GM21529 (cell line): ENCODE measurements around the gene C1QTNF5.
A peak's percentile ranks its signal among the peaks of the same experiment; 100 is the strongest.

Source experiments
- ATAC-seq: cut with Tn5 transposase; IDR thresholded peaks from one replicate; pipeline ENCODE4 v1.9.1; 2021; ENCODE audit not compliant: unreplicated experiment

C1QTNF5 gene

DNA sequence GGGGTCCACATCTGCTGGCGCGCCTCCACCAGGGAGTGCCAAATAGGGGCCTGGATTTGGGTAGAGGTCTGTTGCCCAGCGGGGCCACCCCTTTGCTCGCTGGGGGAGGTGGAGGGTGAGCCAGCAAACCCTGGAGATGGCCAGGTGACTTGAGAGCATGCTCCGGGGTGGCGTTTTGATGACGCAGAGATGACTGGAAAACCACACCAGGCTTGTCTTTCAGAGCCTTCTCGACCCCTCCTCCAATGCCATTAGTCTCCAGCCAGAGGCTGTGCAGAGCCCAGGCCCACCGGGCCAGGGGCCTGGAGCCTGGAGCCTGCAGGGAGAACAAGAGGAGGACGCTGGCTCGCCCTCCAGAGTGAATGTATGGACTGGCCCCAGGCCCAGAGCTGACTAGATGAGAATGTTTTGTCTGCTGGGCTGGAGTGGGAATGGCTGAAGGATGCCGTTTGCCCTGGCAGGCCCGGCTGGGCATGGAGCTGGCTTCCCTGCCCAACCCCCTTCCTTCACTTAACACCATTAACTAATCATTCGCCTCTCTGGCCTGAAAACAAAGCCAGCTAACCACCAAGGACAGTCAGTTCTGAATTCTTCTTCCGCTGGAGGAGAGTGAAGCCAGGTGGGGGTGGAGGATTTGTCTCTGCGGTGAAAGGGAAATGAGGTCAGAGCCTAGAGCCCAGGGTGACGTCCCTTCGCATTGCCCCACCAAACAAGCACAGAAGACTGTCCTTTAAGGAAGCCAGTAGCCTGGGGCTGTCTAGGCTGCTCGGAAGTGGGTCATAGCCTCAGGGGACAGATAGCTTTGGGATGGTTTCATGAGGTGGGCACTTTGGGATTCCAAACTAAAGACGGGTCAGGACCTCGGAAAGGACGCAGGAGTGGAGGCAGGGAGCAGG is 22.2 kb downstream of the C1QTNF5 start:
- ATAC-seq: peak; percentile 25

DNA sequence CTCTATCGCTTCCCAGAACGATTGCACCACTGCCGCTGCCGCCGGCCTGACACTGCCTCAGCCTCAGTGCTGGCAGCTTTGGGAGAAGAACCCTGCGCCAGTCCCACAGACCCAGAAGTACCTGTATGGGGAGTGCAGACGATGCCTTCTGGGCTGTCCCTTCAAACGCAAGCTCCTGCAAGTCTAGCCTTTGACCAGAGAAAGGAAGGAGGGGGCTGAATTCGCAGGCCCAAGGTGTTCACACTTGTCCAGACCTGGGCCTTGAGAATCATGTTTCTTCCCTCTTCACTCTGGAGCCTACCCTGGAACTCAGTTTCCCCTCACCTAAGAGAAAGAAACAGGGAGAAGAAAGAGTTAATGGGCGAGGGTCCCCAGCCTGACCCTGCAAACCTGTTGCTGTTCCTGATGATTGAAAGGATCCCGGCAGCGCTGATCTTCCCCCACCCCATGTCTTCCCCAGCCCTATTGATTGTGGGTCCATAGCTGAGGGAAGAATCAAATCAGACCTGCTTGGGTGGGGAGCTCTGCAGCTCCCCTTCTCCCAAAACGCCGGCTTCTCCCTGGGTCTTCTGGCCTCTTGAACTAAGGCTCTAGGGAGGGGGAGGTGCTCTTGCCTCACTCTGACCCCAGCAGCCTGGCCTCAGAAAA is 23.0 kb downstream of the C1QTNF5 start:
- ATAC-seq: no peak

DNA sequence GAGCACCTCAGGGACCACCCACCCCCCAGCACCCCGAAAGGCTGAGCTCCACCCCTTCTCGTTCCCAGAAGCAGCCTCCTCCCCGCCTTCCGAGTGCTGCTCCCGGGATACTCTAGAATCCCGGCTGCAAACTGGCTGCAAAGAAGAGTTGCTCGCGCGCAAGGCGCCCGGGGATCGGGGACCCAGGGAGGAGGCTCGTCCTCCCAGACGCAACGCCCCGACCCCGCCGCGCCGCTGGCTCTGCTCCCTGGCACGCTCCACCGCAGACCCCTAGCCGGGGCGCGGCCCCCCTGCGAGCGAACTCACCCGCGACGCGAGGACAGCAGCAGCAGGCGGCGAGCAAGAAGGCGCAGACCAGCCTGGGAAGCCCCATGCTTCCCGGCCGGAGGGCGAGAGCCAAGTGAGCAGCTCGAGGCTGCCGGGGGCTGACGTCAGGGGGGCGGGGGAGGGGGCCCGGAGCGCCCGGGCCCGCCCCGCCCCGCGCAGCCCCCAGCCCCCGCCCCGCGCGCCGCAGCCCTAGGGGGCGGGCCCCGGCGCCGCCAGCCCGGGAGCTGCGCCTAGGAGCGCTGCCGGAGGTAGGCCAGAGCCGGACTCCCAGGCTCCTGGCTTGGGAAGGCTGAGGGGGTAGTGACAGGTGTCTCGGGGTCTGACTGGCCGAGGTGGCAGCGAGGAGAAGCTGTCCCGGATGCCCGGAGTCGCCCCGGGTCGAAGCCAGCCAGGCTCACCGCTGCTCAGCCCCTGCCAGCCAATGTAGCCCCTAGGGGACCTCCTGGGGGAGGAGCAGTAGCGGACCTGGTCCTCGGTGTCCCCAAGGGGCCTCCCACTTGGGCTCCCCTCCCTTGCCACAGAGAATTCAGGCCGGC is 23.7 kb downstream of the C1QTNF5 start, which contains the start of gene MCAM:
TSS of gene MCAM (minus strand) at position 402 of the 863 bp plus-strand sequence. CDS start at position 373, 29 bp downstream.
- ATAC-seq: no peak

DNA sequence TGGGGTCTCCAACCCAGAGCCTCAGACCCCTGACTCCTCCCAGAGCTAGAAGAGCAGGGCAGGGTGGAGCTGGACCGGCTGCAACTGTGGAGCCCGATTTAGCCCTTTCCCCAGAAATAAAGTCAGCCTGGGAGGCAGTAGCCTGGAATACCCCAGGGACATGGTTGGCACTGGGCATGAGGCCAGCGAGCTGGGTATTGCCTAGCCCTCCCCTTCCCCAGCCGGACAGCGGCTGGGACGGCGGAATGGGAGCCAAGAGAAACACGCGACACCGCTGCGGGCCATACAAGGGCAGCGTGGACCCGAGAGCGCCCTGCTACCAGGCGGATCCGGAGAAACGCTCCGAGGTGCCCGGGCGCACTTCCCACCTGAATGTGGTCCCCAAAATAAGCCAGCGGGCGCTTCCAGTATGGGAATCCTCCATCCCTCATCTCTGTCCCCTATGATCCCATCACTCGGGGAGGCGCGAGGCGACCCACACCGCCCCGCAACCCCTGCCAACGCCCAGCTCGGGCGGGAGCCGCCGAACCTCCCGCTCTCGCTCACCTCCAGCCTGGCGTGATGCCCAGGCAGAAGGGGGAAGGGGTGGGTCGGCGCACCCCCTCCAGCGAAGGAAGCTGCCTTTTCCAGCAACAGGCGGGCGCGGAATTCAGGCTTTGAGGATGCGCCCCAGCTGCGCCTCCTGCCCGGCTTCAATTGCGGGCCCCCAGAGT is 24.5 kb downstream of the C1QTNF5 start:
- no peak for ATAC-seq

DNA sequence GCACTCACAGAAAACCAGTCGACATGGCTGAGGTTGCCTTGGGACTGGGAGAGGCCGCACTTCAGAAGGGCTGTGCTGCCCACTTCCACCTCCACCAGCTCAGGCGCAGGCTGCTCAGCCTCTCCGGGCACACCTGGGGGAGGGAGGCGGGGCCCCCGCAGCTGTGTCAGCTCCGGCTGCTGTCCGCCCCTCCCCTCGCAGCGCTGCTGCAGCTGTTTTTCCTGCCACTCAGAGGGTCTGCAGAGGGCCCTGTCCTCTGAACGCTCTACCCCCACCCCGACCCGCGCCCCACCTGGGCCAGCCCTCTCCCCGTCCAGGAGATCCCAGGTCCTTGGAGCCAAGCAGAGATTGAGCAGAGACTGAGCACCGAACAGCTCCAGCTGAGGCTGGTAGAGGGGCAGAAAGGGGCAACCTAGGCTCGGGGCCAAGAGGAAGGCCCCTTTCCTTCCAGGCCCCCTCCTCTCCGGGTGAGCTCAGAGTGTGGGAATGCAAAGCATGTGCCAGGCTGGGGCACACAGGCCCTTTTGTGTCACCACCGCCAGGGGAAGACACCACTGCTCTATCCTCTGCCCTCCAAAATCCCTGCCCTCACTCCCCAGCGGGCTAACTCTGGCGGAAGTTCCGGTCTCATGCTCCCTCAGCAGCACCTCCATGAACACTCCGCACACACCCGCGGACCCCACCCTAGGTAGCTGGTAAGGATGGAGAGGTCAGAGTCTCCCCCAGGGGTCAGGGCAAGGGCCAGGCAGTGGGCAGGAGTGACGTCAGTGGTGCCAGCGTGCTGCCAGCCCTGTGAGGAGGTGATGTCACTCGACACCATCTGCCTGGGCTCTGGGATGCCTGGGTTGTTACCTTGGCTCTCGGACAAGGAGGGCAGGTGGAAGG is 25.3 kb downstream of the C1QTNF5 start:
- no peak for ATAC-seq

DNA sequence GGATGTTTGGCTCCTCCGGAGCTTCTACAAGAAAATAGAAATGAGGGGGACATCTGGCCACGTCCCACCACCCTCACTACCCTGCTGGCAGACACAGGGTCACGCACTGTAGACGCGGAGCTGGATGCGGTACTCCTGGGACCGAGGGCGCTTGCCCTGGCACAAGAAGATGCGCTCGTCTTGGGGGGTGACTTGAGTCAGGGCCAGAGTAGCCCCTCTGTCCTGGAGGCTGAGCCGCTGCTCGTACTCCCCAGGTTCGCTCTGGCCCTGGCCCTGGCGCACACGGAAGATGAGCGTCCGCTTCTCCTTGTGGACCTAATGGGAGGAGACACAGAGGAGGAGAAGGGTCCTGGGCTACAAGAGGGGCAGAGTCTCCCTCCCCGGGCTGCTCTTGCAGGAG is 26.0 kb downstream of the C1QTNF5 start:
- no peak for ATAC-seq

DNA sequence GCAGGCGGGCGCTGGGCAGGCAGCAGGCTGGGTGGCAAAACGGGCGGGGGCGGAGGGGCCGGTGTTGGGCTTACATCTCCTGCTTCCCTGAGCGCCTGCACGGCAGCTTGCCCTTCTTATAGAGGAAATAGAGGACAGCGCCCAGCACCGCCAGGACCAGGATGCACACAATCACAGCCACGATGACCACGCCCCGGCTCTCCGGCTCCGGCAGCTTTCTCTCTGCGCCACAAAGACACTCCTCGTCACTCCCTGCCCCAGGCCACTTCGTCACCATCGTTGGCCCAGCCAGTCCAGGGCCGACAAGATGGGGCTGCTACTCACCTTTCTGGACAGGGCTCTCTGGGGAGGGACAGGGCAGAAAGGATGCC is 30.0 kb downstream of the C1QTNF5 start:
- no peak for ATAC-seq

DNA sequence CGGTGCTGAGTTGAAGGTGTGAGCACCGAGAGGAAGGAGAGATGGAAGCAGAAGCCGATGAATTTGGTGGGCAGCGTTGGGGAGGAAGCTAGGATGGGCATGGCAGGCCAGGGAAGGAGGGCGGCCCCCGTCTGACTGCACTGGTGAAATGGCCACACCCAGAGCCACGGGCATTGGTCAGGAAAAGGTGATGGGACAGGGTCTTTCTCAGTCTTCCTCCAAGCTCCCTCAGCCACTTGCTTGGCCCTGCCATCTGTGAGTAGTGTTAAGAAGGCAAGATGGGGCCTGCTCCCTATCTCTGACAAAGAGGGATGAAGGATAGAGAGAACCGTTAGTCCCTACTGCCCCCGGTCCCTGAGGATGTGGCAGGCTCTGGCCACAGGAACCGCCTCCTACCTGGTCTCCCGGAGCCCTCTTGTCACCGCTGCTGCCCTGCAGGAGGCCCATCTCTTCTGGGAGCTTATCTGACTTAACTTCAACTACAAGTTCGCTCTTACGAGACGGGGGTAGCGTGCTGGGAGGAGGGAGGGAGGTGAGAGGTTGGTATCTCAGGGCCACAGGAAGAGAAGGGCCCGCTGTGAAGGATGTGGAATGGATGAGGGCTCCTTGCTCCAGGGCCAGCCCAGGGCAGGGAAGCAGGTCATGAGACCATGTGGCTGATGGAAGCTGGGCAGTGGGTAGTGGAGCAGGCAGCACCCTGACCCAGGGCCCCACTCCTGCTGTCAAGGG is 30.6 kb downstream of the C1QTNF5 start:
- no peak for ATAC-seq

DNA sequence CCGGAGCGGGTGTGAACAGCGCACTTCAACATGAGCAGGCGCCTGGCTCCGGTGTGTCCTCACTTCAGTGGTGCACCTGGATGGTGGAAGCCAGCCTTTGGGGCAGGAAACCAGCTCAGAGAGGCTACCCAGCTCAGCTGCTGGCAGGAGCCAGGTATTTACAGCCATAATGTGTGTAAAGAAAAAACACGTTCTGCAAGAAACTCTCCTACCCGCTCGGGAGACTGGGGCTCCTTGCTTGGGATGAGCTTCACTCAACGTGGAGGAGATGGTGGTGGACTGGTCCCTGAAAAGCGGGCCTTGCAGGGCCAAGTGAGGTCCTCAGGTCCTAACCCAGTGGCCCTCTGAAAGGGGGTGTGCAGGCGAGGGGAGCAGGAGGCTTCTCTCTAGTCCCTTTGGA is 31.3 kb downstream of the C1QTNF5 start:
- no peak for ATAC-seq

DNA sequence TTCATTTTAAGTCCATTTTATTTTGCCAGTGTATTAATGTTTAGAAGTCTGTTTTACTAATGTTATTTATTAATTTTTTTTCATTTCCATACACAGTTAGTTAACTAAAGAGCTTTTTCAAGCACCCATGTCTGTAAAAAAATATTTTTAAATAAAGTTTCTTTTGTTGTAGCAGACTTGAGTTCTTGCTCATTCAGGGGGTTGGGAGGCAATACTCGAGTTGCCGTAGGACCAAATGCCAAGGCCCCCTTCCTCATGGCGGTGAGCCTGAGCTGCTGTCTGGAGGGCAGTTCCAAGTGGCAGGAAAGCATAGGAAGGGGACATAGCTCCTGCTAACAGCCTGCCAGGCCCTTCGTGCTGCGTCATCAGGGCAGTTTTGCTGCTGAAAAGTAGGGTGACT is 32.7 kb downstream of the C1QTNF5 start:
- no peak for ATAC-seq

DNA sequence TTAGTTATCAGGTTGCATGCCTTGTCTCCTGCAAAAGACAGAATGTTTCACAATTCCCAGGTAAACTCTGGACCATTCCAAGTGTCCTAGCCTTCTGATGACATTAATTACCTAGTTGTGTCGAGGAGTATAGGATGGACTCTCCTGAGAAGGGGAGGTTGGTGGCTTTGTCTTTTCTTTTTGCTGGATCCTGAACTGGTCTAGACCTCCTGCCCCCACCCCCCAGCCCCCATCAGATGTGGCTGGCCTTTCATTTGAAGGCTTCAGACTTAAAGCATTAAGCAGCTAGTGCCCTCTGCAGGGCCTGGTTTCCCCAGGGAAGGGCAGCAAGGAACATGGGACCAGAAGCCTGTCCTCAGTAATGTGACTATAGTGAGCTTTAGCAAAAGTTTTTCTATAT is 33.5 kb downstream of the C1QTNF5 start:
- no peak for ATAC-seq

DNA sequence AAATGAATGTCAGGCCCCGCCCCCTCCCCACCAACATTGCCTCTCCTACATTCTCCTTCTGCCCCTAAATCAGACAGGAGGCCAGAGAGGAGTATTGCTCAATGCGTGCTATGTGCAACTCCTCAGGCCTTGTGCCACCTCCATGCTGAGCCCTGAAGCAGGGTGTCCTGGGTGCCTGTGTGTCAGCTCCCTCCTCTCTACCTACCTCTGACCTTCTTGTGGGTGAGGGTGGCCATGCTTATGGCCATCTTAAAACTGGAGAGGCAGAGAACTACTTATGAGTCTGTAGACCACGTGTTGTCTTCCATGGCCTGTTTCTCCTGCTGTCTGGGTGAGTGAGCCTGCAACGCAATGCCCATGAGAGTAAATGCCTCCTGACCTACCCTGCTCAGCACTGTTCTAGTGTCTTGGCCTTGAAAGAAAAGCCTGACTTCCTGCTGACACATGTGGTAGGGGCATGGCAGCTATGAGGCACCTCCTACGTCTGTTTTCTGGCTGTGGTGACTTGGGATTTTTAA is 34.3 kb downstream of the C1QTNF5 start:
- no peak for ATAC-seq

DNA sequence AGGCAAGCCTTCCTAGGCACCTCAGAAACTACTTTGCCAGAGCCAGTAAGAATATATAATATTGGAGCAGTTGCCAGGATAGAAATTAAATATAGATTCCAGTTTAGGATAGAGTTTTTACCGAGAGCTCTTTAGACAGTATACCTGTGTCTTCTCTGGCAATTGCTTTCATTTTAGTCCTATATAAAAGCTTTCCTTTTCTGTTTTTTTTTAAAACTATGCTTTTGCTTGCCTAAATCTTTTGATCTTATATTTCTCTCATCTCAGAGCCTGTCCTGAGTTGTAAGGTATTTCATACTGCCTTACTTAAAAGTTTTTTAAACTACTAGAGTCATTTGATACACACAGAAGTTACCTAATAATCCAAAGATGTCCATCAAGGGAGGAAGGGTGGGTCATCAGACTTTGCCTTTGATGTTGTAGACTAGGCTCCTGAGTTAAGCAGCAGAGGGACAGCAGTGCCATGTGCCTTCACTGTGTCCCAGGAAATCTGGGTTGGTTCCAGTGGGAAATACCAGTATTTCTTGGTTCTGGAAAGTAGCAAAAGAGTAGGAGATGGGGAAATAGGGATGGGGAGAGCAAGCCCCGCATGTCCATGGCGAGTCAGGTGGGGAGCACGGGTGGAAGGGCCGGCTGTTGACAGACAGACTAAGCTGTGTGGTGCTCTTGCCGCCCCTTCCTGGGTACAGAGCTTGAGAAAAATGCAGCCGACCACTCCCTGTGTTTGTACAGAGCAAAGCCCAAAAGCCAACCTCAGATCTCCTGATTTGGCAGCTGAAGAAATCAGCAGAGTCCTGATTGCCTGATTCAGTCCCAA is 34.9 kb downstream of the C1QTNF5 start:
- ATAC-seq: no peak

DNA sequence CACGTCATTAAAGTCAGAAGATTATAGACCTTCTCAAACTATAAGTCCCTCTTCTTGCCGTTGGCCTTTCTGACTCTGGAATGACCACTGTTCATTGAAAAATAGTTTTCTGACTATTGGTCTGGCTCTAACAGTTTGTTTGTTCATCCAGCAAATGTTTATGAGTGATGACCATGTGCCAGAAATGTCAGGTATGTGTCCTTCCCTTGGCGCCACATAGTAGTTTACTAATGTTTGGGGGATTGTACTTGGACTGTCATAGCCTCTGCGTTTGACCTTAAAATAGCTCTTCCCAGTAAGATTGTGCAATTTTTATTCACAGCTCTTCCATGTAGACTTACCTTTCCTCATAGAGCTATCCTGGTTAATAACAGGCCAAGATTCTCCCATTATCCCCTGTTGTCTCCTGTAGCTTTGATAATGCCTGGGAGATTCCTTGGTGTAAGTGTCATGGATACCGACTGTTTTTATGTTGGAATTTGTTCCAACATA is 37.4 kb downstream of the C1QTNF5 start:
- ATAC-seq: no peak

DNA sequence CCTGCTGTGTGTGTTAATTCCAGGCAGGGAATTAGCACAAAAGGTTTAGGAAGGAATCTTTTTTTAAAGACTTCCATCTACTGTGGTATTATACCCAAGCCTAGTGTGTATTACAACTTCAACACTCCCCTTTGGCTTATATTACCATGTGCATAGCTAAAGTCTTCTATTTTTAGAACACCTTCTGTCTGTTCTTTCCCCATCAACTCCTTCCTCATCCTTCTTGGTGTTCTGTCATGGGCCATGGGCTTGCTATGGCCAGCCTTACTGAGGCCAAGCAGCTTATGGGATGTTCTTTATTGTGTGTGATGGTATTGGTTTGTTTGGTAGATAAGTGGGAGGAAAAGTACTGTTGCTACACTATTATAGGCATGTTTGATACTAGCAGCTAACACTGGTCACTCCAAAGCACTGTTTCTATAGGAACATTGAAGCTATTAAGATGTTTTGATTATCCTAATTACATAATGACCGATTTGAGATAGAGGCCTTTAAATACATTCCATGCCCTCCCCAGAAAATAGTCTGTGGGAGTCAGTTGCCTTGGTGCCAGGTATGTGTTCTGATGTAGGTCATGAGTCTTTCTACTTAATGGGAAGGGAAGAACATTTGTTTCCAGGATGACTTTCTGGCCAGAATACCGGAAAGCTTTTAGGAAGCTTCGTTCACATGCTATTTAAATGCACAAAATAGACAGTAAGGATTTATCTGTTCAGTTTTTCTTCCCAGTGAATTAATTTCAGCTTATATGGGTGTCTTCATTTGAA is 40.3 kb downstream of the C1QTNF5 start:
- no peak for ATAC-seq

DNA sequence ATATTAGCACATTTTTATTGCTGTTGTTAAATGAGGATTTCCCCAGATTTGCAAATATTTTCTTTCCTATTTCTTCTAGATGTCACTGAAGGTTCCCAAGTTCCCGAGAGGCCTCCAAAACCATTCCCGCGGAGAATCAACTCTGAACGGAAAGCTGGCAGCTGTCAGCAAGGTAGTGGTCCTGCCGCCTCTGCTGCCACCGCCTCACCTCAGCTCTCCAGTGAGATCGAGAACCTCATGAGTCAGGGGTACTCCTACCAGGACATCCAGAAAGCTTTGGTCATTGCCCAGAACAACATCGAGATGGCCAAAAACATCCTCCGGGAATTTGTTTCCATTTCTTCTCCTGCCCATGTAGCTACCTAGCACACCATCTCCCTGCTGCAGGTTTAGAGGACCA is 41.3 kb downstream of the C1QTNF5 start:
- no peak for ATAC-seq

DNA sequence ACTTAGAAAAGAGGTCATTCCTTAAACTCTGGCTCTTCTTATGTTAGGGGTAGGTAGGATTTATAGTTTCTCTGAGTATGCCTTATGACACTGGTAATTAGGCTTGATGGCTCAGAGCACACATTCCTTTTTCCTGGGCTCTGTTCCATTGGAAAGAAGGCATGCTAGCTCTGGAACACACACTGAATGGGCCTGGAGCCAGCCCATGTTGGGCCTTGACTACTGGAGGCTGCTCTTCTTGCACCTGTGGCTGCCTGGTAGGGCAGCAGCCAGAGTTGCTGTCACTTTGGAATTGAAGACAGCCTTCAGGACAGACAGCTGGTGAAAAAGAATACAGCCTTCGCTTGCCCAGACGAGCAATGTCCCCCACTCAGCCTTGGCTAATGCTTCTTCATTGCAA is 42.0 kb downstream of the C1QTNF5 start:
- no peak for ATAC-seq
